DND-41 (cell line): ENCODE results near the gene CCND2.

Experiments
- EZH2 ChIP-seq: IDR thresholded peaks from 3 replicates; pipeline ENCODE4 v1.6.1; 2012; ENCODE audit warnings: borderline replicate concordance, low read depth, mild to moderate bottlenecking, moderate library complexity, low read length, inconsistent platforms; ENCODE audit not compliant: severe bottlenecking
- TF ChIP-seq, protein P1 (sequence below): IDR thresholded peaks from 2 replicates; pipeline ENCODE4 v1.5.1; 2012; ENCODE audit warnings: borderline replicate concordance, low read length, moderate library complexity, mild to moderate bottlenecking; ENCODE audit not compliant: poor library complexity, severe bottlenecking; ENCODE audit errors: extremely low read depth

DNA sequence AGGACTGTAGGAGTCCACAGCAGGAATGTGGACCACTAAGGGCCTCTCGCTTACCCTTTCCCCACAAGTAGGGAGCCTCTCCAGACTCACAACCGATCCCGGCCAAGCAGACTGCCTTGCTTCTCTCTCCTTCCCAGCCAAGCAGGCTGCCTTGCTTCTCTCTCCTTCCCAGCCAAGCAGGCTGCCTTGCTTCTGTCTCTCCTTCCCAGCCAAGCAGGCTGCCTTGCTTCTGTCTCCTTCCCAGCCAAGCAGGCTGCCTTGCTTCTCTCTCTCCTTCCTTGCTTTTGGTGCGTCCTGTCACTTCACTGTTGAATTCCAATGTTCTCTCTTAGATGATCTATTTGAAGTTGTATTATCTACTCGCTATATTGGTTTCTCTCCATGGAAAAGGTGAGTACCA is 32.6 kb upstream of the CCND2 start:
- TF ChIP-seq, protein P1, sequence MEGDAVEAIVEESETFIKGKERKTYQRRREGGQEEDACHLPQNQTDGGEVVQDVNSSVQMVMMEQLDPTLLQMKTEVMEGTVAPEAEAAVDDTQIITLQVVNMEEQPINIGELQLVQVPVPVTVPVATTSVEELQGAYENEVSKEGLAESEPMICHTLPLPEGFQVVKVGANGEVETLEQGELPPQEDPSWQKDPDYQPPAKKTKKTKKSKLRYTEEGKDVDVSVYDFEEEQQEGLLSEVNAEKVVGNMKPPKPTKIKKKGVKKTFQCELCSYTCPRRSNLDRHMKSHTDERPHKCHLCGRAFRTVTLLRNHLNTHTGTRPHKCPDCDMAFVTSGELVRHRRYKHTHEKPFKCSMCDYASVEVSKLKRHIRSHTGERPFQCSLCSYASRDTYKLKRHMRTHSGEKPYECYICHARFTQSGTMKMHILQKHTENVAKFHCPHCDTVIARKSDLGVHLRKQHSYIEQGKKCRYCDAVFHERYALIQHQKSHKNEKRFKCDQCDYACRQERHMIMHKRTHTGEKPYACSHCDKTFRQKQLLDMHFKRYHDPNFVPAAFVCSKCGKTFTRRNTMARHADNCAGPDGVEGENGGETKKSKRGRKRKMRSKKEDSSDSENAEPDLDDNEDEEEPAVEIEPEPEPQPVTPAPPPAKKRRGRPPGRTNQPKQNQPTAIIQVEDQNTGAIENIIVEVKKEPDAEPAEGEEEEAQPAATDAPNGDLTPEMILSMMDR = no peak
- no peak for TF ChIP-seq EZH2
